Erythroblast (primary cell): Measurements from ENCODE around the gene AGPAT2.

Experiments
- GATA1 ChIP-seq: IDR thresholded peaks from 2 replicates; pipeline ENCODE4 v1.6.1; 2011; ENCODE audit warnings: low read depth, mild to moderate bottlenecking, control low read depth, low read length, moderate library complexity
- POLR2A ChIP-seq: IDR thresholded peaks from 2 replicates; pipeline ENCODE4 v1.6.1; 2011; ENCODE audit warnings: mild to moderate bottlenecking, low read length

DNA sequence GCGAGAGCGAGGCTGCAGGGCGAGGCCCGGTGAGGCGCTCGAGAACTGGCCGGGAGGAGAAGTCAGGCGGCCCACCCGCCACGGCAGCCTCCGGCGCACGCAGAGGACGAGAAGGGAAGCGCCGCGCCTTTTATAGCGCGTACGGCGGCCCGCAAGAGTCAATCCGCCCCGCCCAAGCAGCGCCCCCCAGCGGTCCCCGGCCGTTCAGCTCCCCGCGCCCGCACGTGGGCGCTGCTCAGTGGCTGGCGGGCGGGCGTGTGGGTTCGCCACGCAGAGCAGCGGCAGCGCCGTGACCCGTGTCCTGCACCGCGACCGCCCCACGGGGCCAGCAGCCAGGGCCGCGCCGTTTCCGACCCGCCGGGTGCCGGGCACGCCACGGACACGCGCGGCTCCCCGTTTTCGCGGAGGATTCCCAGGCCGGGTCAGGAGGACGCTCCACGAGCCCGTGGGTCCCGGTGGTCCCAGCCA lies 40.9 kb upstream of the AGPAT2 start:
- peak; percentile 99 for TF ChIP-seq POLR2A
- no peak for TF ChIP-seq GATA1
